Measurements from ENCODE around the gene OR6B3. TPM values are rescaled to one million over a fixed set of nuclear protein-coding genes. Genes with fewer than 3 reads are reported as not detected.

Gene OR6B3
- total and polyA plus RNA-seq, 12 donors = not detected

DNA sequence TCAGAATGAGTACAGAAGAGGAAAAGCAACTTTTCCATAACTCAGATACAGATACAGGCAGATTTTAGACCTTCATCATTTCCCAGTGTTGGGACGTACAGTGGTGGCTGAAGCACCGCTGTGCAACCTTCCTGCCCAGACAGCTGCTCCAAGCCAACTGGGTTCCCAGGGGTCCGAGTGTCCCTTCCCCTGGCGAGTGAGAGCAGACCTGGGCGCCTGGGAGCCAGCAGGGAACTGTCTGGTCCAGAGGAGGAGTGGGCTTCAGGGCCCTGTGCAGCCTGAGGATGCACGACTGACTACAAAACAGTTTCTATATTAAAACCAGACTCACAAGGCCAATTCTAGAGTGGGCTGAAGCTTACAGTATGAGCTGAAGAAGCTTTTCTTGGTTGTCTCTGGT is 12.0 kb downstream of the OR6B3 start:
- WGBS, 4 donors = 66 to 72% (median 69%) methylated on average over 5 to 6 of the region's 6 CpGs
- TF ChIP-seq, protein P1, sequence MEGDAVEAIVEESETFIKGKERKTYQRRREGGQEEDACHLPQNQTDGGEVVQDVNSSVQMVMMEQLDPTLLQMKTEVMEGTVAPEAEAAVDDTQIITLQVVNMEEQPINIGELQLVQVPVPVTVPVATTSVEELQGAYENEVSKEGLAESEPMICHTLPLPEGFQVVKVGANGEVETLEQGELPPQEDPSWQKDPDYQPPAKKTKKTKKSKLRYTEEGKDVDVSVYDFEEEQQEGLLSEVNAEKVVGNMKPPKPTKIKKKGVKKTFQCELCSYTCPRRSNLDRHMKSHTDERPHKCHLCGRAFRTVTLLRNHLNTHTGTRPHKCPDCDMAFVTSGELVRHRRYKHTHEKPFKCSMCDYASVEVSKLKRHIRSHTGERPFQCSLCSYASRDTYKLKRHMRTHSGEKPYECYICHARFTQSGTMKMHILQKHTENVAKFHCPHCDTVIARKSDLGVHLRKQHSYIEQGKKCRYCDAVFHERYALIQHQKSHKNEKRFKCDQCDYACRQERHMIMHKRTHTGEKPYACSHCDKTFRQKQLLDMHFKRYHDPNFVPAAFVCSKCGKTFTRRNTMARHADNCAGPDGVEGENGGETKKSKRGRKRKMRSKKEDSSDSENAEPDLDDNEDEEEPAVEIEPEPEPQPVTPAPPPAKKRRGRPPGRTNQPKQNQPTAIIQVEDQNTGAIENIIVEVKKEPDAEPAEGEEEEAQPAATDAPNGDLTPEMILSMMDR (IDR thresholded peaks at IDR 0.05) = no peak
- TF ChIP-seq POLR2A (IDR thresholded peaks at IDR 0.05) = no peak
- intact Hi-C loops (cut with DNase I) = no loop called here
- no peak overlapping the region for H3K27ac ChIP-seq
- H3K9me3 ChIP-seq (replicated peaks in 1 of 3) = no peaks in the 10 kb centered on the region
- no peaks in the 10 kb centered on the region for H3K4me1 ChIP-seq (replicated peaks in 1 of 2)
- no peak overlapping the region for H3K4me3 ChIP-seq
- H3K36me3 ChIP-seq (replicated peaks in 1 of 2) = no peaks in the 10 kb centered on the region
- DNase-seq = no peak
- H3K27me3 ChIP-seq = peaks cover 7% of the 10 kb centered on the region

DNA sequence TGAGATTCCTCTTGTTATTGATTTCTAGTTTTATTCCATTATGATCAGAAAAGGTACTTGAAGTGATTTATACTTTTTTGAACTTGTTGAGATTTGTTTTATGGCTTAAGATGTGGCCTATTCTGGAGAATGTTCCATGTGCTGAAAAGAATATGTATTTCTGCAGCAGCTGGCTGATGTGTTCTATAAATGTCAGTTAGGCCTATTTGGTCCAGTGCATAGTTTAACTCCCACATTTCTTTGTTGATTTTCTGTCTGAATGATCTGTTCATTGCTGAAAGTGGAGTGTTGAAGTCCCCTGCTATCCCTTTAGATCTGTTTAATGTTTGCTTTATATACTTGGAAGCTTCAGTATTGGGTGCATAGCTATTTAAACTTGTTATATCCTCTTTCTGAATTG is 16.0 kb downstream of the OR6B3 start:
- Histone ChIP-seq H3K27me3 (peaks cover 7% of the 10 kb centered on the region), H3K4me3 (no peak overlapping the region), H3K4me1 (replicated peaks in 1 of 2) (no peaks in the 10 kb centered on the region), H3K36me3 (replicated peaks in 1 of 2) (no peaks in the 10 kb centered on the region), H3K27ac (no peak overlapping the region), H3K9me3 (replicated peaks in 1 of 3) (no peaks in the 10 kb centered on the region)
- intact Hi-C loops (cut with DNase I) = no loop called here
- TF ChIP-seq POLR2A (IDR thresholded peaks at IDR 0.05) = no peak
- TF ChIP-seq, protein P1 (IDR thresholded peaks at IDR 0.05) = no peak
- no peak for DNase-seq

DNA sequence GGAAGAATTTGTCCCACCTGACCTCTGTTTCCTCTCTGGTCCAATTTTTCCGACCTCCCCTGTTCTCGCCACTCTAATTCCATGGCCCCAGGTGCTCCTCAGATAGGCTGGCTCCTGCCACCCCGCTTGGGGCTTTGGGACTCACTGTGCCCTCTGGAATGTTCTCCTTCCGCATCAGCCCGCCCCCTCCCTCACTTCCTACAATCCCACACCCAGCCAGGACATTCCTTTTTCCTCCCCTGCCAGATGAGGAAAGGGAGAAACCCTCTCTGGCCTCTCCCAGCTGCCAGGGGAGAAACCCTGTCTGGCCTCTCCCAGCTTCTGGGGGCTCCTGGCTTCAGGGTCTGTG is 20.0 kb downstream of the OR6B3 start:
- Histone ChIP-seq H3K27me3 (no peaks in the 10 kb centered on the region), H3K27ac (no peak overlapping the region), H3K4me3 (no peak overlapping the region), H3K4me1 (replicated peaks in 1 of 2) (no peaks in the 10 kb centered on the region), H3K36me3 (replicated peaks in 1 of 2) (no peaks in the 10 kb centered on the region), H3K9me3 (replicated peaks in 1 of 3) (no peaks in the 10 kb centered on the region)
- WGBS, 4 donors = 34 to 45% (median 40%) methylated on average over 5 of the region's 5 CpGs
- intact Hi-C loops (cut with DNase I) = no loop called here
- no peak for DNase-seq
- TF ChIP-seq, protein P1 (IDR thresholded peaks at IDR 0.05) = no peak
- no peak for TF ChIP-seq POLR2A (IDR thresholded peaks at IDR 0.05)

DNA sequence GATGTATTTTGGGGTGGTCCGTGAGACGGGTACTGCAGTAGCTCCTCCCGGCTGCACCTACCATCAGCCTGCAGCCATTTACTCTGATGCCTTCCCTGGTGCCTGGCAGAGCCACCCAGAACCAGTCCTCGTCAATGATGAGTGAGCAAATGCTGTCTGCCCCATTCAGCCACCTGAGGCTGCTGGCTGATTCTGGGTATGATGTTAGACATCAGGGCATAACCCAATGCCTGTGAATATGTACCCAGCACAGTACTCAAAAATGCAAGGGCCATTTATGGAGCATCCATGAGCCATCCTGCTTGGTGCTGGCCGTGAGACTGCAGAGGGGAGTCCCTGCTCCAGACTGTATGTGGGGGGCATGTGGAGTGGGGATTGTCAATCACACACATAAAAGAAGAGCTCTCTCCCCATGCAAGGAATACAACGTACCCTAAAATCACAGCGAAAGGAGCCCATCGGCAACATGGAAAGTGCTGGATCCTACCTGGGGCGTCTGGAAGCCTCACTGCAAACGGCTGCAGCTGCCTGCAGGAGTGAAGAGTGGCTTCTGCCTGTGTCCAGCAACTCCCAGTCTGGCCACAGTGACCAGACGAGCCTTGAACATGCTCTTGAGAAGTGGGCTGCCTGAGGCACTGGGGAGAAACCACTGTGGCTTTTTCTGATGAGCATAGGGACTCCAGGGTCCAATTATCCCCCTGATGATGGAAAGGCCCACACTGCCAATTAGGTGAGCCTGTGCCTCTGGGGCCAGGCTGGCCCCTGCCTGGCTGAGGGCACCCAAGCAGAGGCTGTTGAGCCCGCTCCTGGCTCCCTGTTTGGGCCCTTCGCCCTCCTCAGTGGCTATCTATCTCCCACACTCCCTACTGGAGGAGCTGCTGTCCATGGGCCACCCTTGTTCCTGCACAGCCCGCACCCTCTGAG is 20.7 kb downstream of the OR6B3 start:
- no peak for DNase-seq
- Histone ChIP-seq H3K9me3 (replicated peaks in 1 of 3) (no peaks in the 10 kb centered on the region), H3K27me3 (no peaks in the 10 kb centered on the region), H3K4me1 (replicated peaks in 1 of 2) (no peaks in the 10 kb centered on the region), H3K27ac (no peak overlapping the region), H3K4me3 (no peak overlapping the region), H3K36me3 (replicated peaks in 1 of 2) (no peaks in the 10 kb centered on the region)
- WGBS, 4 donors = 54 to 65% (median 60%) methylated on average over 14 of the region's 14 CpGs
- TF ChIP-seq POLR2A (IDR thresholded peaks at IDR 0.05) = no peak
- intact Hi-C loops (cut with DNase I) = no loop called here
